ENCODE data around the gene DZANK1.

DNA sequence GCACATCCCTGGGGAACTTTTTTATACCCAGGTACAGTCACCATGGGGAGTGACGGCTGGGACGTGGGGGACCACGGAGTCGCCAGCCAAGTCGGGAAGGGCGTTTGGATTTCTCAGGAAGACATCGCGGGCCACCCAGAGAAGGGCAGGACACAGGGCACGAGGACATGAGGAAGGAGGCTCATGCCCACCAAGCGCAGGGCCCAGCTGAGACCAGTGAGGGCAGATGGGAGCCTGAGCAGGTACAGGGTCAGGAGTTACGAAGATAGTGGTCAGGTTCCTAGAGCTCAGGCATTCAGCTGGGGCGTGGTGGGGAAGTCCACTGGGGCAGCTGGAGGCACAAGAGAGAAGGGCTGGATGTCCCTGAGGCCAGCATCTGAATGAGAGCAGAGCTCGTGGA, 103.9 kb downstream of the DZANK1 start:
- no peak for TF ChIP-seq EZH2phosphoT487 (conservative IDR thresholded peaks at IDR 0.05; ENCODE audit: low read length)
- TF ChIP-seq, protein P1, sequence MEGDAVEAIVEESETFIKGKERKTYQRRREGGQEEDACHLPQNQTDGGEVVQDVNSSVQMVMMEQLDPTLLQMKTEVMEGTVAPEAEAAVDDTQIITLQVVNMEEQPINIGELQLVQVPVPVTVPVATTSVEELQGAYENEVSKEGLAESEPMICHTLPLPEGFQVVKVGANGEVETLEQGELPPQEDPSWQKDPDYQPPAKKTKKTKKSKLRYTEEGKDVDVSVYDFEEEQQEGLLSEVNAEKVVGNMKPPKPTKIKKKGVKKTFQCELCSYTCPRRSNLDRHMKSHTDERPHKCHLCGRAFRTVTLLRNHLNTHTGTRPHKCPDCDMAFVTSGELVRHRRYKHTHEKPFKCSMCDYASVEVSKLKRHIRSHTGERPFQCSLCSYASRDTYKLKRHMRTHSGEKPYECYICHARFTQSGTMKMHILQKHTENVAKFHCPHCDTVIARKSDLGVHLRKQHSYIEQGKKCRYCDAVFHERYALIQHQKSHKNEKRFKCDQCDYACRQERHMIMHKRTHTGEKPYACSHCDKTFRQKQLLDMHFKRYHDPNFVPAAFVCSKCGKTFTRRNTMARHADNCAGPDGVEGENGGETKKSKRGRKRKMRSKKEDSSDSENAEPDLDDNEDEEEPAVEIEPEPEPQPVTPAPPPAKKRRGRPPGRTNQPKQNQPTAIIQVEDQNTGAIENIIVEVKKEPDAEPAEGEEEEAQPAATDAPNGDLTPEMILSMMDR (IDR thresholded peaks at IDR 0.05; ENCODE audit: insufficient read depth, low read length, poor library complexity, severe bottlenecking), result no peak
